HG03571 (cell line): ENCODE results near the gene DGKG.

ENCODE experiments used
- ATAC-seq: cut with Tn5 transposase; IDR thresholded peaks from one replicate; pipeline ENCODE4 v1.9.1; 2021; ENCODE audit not compliant: unreplicated experiment

DGKG gene

DNA sequence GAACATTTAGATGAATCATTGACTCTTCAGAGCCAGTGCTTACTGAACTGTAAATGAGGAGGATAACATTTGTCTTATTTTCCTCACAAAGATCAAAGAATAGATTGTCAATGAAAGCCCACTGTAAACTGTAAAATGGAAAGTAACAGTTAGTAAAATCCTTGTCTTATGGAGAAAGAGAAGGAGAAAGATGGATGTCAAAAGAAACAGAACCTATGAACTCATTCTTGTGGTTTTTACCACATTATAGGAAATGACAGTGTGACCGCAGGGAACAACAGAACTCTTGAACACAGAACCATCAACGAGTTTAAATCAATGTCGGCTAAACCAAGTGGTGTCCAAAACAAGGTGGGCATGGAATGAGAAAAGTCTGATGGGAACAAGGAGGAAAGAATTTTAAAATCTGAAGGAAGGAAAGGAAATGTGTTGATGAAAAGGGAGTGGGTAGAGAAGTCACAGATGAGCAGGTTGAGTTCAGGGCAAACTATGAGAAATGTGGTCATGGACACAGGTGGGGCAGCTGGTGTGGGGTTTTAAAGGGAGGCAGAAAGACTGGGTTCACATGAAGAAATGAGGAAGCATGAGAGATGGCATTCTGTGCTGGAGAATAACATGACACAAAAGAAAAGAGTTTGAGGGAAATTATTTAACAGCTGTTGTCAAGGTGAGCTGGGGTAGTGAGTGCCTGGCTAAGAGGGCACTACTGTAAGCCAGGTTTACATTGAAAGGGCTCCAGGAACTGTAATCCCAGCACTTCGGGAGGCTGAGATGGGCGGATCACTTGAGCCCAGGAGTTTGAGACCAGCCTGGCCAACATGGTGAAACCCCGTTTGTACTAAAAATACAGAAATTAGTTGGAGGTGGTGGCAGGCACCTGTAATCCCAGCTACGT is 210.7 kb downstream of the DGKG start:
- no peak for ATAC-seq

DNA sequence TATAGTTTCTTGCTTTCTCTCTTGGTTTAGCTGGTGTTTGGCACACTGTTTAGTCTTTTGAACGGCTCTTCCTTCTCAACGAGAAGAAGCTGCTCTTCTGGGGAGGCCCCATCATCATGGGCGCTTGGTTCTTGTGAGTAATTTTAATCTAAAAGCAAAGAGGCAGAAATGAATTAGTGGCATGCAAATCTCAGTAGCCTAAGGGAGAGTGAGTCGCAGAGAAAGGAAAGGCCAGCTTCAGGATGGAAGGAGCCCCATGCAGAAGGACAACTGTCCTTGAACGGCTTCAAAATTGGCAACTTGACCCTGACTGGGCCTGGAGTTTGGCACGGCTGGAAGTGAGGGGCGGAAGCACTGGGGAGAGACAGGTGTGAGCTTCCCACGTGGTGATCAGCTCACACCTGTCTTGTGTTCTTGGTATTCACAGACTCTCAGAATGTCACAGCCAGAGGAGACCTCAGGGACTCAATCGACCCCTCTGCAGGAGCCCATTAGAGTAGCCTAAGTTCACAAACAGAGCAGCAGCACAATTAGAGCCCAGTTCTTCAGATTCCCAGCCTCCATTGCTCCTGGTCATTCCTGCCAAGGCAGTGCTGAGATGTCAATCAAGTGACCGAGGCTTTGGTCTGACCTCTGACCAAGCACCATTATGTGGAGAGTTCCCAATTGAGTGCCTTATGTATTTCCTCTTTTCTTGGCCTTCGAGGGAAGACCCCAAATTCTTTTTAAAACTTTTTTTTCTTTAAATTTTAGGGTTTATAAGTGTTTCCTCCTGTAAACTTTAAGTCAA is 211.8 kb downstream of the DGKG start:
- no peak for ATAC-seq

DNA sequence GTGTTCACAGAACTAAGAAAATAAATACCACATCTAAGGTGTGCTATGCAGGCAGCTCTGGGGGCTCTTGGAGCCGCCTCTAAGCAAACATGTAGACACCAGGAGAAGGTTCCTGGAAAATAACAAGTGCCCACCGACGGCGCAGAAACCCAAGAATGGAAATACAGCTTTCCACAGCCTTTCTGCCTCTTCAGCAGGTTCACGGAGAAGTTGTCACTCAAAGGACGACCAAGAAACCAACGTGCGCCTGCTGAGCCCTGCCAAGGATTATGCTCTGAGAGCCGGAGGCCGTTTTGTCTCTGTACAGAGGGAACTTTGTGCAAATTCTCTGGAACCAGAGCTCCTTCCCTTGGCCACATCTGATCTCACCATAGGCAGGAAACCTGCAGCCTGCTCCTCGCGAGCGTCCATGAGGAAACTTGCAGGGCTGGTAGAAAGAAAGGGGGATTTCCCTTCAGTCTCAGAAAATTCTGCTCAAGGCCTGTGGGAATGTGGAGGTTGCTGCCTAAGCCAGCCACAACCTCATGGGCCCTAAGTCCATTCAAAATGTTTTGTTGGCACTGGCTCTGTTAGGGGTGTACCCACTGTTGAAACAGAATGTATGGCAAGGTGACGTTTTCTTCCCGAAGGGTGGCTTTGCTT is 212.6 kb downstream of the DGKG start:
- ATAC-seq: no peak

DNA sequence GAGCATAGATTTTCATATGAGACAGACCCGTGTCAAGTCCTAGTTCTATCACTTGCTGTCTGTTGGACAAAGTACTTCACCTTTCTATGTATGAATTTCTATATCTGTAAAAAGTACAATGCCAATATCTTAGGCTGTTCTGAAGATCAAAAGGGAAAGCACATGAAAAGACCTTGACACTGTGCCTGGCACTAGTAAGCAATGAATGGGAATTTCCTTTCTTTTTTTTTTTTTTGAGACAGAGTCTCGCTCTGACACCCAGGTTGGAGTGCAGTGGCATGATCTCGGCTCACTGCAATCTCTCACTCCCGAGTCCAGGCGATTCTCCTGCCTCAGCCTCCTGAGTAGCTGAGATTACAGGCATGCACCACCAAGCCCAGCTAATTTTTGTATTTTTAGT is 217.8 kb downstream of the DGKG start:
- no peak for ATAC-seq

DNA sequence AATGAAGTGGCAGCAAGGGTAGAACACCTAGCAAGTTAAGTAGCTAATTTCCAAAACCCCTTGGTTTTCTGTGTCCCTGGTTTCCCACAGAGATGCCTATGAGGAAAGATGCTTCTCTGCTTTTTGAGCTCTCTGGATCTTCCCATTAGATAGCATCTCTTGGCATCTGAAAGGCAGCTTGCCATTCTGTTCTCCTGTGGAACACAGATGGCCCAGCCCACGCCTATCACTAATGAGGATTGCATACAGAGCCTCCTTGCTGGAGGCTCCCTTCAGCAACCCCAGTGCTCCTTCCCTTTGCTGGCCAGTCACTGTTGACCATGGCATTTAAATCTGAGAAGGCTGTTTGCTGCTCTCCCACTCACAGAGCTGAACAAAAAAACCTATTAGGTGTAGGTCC is 218.8 kb downstream of the DGKG start:
- no peak for ATAC-seq

DNA sequence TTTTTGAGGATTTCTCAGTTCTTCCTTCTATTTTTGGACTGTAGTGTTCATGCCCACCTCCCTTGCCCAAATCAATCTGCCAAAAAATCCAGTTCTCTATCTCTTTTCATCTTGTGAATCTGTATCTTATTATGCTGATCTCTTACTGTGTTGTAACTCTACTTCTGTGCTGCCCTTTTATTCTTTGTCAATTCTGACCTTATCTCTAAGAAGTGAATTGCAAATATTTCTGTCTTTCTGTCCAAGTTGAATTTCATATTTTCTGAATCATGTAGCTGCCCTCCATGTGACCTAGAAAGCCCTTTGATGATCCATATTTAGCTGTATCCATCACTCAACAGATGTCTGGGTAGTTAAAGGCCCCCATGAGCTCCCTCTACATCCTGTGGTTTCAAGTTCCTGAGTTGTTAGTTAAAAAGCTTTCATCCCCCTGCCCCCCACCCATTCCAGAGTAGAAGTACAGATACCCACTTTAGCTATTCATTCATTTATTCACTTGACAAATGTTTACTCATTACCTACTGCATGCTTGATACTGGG is 219.6 kb downstream of the DGKG start:
- no peak for ATAC-seq

DNA sequence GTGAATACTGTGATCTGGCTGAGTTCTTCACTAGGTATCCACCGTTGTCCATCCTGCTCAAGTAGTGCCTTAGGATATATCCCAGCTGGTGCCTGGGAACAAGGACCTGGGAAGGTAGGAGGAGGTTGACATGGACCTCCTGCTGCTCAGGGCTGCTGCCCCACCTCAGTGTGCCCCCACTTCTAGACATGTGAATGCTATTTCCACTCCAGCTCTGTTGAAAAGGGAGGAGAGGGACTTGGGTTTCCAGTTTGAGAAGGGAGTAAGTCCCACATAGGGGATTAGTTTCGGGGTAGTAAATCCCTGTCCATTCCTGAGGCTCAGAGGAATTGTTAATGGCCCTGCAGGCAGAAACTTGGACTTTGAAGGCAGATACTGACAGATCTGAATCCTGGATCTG is 220.2 kb downstream of the DGKG start:
- ATAC-seq: no peak

DNA sequence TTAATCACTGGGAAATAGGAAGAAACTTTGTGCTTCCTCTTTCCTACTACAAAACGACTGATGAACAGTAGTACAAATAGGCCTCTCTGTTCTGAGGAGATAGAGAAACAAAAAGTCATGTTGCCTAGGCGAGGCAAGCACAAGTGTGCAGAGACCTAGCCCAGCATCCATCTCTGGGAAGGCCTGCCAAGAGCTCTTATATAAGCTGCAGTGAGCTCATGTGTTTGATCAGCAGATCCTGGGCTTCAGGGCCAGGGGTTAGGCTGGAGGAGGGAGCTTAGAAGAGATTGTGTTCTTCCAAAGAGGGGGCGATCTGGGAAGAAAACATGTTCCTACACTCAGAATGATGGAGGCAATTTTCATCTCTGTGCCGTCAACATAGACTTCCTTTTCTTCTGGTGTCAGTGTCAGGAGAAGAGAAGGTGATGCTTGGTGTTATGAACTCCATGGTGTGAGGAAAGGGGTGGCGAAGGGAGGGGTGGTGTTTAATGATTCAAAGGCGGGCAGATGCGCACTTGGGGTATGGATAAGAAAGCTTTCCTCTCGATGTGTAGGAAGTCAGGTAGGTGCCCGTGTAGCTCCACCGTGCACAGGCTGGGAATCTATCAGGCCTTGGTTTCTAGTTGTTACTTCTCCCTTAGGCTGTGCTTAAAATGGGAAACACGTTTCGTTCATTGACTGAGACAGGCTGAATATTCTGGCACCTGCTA is 223.6 kb downstream of the DGKG start:
- ATAC-seq: no peak

DNA sequence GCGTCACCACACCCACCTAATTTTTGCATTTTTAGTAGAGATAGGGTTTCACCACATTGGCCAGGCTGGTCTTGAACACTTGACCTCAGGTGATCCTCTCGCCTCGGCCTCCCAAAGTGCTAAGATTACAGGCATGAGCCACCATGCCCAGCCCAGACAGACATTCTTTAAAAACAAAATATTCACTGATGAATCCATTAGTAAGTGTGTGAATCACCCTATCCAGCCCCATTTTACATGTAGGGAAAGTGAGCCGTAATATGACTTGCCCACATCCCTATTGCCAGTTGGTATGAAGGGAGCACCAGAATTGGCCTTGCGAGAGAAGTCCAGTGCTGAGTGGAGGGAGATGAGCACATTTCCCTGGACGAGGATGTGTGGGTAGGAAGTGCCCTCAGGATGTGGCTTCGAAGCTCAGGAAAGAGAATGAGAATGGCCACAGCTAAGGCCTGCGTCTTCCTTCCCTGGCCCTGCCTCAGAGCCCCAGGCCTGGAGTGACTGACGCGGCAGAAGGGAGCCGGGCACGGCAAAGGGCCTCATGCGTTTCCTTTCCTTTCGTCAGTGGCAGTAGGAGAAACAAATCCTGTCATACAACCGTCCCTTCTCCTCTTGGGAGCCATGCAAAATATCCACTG is 224.9 kb downstream of the DGKG start:
- ATAC-seq: no peak

DNA sequence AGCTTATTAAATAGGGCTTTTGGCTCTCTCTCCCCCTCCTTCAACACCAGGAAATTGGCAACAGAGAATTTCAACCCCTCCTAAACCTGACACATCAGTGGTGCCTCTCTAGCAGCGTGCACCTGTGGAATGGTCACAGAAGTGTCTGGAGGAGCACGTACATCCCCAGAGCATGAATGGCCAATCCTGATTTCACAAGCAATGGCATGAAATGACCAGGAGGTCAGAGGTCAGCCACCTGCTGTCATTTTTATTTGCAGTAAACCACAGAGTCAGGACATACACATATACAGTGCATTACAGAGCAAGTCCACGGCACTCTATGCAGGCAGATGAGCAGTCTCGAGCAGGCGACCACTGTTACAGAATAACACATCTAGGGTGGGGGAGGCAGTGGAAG is 228.1 kb downstream of the DGKG start:
- ATAC-seq: no peak

DNA sequence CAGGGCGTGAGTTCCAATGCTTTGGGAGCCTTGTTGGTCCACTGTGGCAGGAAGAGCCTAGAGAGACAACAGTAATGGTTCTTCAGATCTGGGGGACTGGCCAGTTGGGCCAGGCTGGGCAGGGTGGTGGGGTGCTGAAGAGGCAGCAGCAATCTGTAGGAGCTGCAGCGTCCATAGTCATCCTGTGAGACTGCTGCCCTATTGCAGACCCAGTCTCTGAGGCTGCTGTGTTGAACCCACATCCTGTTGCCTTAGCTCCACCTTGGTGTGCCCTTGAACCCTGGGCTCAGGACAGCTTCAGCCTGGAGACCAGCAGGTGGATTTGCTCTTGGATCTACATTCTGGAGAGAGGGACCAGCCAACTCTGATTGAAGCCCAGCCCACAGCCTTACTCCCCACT is 229.5 kb downstream of the DGKG start:
- no peak for ATAC-seq

DNA sequence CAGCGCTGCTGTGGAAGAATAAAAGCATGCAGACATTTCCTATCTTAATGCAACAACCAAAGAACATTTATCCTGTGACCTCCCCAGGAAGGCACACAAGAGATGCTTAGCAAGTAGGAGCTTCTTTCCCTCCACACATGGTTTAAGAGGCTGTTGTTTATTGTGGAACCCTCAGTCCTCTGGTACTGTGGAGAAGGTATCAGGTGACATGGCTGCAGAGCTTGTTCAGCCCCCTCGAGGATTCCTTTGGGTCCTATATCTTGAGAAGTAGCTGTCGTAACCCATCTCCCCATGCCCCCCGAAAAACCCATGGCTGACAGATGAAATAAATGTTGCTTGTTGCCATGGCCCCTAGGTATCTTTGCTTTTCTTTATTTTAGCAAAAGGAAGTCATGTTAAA is 232.8 kb downstream of the DGKG start:
- no peak for ATAC-seq

DNA sequence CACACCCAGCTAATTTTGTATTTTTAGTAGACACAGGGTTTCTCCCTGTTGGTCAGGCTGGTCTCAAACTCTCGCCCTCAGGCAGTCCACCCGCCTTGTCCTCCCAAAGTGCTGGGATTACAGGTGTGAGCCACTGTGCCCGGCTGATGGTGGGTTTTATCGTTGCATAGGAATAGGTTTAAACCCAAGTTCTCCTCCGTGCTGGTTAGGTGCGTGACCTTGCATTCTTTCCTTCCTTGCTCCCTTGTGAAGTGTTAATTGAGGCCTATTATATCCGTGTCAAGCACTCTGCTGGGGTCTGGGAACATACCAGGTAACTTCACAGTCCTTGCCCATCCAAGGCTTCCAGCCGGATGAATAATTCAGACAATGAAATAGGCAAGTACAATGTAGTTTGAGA is 233.9 kb downstream of the DGKG start:
- no peak for ATAC-seq

DNA sequence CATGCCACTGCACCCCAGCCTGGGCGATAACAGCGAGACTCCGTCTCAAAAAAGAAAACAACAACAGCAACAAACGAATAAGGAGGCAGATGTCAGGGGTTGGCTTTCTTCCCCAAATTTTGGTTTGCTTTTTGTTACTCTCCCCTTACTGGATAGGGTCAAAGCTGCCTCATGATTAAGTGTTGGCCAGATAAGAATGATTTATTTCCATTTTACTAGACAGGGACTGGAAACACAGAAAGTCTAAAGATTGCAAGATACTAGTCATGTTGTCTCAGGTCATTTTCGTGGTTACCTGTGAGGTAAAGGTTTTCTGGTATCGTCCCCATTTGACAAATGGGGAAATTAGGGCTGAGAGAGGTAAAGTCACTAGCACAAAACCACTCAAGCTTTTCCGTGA is 234.6 kb downstream of the DGKG start:
- no peak for ATAC-seq

DNA sequence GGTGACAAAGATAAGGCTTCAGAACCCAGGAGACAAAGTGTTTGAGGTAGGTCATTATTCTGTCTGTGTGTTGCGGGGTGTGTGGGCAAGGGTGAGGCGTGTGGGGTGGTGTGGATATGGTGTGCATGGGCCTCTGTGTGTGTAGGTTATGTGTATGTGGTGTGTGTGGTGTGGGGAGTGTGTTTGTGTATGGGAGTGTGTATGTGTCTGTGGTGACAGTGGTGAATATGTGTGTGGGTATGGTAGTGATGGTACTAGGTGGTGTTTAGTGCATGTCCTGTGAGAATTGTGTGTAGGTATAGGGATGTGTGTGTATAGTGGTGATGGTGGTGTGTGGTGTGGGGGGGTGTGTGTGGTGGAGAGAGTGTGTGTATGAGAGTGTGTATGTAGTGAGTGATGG is 236.9 kb downstream of the DGKG start:
- no peak for ATAC-seq

DNA sequence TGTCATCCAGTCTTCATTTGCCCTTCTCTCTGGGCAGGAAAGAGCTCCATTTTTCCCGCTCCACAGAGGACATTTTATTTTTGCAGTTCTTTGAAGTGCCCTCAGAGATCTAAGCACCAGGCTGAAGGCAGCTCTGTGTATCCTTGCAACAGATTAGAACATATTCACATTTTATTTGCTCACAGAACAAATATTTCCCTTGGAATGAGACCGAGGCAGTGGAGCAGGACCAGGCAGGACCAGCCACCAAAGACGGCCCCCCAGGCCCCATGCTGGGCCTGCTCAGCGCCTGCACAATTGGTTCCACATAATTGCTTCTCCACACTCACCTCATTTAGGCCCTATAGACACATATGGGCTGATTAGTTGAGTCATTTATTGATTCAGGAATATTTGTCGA is 237.4 kb downstream of the DGKG start:
- ATAC-seq: no peak

DNA sequence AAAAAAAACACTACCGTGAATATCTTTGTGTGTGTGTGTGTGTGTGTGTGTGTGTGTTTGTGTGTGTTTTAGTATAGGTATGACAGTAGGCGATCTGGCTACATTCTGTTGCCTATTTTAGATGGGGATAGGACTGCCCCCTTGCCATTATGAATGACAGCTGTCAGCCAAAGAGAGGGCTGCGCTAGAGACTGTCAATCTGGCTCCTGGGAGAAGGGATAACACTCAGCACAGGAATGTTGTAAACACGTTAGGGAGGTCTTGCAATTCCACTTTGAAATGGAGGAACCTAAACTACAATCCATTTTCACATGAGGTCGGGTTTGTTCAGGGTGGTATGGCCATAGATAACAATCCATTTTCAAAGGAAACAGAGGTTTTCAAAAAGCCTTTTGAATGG is 239.0 kb downstream of the DGKG start:
- no peak for ATAC-seq

DNA sequence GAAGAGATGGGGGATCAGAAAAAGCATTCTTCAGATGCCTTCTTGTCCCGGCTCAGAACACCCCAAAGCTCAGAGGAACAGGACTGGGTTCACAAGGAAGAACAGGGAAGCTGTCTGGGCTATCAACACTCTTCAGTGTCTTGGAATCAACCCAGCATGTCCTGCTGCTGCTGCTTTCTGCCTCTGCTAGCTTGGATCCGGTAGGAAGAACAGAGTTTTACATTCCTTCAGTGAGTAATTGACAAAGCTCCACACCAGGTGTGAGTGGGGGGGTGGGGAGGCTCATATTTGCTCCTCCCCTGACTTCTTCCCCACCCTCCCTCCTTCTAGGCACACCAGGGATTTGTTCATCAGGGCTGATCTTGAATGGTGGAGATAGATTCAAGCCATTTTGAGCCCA is 240.1 kb downstream of the DGKG start:
- ATAC-seq: no peak

DNA sequence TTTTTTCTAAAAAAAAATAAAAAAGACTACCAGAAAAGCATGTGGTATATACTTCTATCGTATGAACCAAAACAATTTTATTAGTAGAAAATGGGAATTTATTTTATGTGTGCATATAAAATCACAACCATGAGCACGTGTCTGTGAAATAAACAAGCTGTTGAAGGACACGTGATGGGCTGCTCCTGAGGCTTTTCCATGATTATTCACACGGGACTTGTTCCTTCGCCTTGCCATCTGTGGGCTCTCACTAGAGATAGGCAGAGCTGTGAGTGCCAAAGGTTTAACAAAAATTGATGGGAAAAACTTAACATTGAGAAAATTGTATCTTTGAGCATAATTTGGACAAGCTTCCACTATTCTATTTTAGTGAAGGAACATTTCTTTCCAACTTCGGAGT is 240.8 kb downstream of the DGKG start:
- no peak for ATAC-seq

DNA sequence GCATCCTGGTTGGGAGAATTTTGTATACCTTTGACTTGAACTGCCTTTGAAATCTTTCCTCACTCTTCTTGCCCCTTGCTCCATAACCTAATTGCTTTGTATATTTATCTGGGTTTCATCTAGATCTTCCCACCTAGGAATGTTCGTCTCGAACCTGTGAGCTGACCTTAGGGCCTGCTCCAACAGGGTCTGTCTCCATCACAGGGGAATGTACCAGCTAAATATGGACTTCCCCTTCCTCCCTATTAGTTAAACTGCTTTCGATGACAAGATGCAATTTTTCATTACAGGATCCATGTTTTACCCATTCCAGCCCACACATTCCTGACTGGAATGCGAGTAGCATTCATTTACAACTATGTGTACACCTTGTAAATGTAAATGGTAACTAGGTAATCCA is 242.5 kb downstream of the DGKG start:
- ATAC-seq: no peak

DNA sequence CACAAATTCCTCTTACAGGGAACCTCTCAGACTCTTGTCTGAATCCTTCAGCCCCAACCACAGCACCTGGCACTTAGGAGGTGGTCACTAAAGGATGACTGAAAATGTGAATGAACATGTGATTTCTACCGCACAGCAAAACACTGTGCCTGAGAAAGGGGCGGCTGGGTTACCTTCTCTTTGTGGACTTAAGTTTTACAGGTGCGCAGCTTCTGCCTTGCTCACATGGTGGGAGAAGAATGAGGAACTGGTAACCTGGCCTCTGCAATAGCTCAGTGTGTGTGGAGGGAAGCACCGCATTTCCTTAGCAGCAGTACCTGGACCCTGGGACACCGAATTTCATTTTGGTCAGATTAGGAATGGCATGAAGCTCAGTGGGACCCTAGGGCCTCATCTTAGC is 243.3 kb downstream of the DGKG start:
- no peak for ATAC-seq
